GM21367 (cell line): ENCODE results near the gene NKIRAS2.

Experiments used
- ATAC-seq: cut with Tn5 transposase; IDR thresholded peaks from one replicate; pipeline ENCODE4 v1.9.1; 2021; ENCODE audit not compliant: unreplicated experiment

Gene NKIRAS2

DNA sequence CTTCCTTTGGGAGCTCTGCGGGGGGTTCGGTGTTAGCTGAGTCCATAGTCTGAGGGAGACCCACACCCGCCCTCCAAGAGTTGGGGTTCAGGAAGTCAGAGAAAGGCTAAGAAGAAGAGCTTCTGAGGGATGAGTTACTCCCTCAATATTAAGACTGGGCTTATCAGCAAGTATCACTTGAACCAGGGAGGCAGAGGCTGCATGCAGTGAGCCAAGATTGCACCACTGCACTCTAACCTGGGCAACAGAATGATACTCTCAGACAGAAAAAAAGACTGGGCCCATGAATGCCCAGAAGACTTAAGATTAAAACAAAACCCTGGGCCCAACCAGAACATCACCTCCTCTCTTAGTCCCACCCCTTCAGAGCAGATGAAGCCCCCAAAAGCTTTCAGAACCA is 6.0 kb downstream of the NKIRAS2 start:
- no peak for ATAC-seq

DNA sequence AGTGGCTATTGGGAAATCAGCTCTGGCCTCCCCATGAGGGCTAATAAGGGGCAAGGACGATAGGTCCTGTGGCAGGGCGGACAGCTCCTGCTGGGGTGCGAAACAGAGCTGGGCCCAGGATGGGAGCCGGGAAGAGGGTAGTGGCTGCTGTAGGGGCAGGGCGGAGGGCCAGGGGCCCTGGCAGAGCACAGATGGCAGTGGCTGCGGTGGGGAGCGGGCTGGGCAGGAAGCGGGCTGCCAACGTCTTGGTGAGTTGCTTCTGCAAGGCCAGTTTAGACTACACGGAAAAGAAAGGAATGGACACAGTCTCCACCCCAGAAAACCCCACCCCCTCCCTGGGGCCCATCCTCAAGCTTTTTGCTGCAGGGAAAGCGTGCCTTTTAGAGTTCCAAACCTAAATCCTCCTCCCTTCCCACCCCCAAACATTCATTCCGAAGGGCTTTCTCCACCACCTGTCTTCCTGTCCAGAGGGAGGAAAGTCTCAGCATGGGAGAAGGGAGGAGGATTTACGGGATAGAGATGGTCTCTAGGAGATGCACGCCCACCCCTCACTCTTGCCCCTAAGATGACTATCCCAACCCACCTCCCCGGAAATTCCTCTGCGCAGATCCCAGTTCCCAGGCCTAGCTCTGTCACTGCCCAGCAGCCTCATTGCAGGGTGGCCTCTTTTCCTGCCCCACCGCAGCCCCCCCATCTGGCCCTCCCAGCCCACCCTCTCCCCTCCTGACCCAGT is 7.1 kb downstream of the NKIRAS2 start:
- ATAC-seq, result no peak

DNA sequence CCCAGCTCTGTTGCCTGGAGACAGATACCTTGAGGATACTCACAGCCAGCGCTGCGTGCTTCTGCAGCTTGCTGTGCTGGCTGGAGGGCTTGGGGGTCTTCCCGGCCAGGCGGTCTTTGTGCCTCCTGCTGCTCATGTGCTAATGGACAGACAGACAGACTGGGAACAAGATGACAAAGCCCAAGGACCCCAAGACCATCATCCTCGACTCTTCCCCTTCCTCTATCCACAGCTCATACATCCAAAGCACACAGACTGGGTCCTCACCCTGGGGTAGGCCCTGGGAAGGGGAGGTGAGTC is 7.7 kb downstream of the NKIRAS2 start:
- no peak for ATAC-seq

DNA sequence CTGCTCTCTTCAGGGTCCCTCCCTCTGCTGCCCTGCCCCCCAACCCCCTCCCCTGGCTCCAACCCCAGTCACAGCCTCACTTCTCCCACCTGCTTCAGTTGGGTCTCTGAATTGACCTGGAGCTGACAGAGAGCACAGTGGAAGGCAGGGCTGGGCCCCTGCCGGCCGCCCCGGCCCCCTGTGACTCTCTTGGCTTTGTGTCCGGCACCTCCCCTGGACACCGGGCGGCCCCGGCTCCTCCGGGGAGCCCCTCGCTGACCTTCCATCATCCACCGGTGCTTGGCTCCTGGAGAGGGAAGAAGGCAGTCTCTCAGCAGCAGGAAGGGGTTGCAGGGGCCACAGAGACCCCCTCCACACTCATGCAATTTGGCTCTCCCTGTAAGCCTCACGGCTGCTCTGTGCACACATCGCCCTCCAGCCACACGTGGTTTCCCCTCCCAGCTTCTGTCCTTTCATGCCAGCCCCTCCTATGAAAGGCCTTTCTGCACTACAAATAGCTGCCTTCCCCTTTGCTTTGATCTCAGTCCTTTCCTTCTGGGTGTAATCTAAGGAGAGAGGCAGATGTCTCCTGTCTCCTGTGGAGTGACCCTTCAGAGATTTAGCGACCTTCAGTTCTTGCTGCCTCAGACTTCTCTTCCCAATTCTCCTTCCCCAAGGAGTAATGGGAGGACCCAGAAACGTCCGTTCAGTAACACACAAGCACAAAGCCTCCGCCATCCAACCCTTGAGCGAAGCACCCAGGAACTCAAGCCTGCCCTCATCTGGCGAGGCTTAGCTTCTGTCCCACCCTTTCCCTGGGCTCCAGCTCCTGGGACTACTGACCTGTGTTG is 8.3 kb downstream of the NKIRAS2 start:
- no peak for ATAC-seq

DNA sequence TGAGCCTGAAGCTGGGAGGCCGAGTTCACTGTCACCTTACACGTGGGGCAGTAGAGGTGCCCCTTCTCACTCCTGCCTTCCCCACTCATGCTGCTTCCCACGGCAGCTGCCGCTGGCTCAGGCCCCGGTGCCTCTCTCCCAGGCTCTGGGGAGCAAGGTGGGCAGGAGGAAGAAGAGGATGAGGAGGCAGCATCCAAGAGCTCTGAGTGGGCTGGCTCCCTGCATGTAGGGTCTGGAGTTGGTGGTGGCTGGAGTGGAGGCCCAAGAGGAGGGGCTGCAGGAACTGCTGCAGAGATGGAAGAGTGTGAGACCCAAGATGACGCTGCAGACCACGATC is 8.9 kb downstream of the NKIRAS2 start:
- no peak for ATAC-seq

DNA sequence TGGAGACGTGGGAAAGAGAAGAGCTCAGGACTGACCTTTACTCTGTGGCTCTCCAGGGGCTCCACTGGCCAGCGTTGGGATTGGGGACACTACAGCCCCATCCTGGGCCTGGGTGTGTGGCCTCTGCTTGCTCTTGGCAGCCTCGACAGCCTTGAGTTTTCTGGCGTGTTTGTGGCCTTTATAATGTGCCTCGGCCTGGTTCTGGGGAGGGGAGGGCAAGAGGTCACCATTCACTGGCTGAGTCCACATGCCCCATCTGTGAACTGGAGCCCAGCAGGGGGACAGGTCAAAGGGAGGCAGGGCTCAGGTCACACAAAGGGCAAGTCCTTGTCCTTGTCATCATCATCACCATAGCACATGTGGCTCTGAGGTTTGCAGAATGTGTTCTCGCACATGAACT is 11.7 kb downstream of the NKIRAS2 start:
- ATAC-seq, result no peak

DNA sequence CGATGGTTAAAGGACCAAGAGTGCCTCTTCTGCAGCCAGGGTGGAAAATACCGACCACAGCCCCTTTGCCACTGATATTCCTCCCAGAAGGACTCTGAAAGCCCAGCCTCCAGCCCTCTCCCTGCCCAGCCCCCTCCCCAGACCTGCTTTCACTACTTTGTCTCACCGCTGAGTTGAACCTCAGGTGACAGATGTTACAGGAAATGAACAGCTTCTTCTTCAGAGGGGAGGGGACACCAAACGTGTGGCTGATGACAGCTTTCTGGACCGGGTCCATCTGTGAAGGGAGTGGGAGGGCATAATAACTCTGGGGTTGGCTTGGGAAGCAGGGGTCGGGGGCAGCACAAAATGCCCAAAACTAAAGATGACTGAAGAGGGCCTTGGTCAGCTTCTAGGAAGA is 14.2 kb downstream of the NKIRAS2 start:
- ATAC-seq, result no peak

DNA sequence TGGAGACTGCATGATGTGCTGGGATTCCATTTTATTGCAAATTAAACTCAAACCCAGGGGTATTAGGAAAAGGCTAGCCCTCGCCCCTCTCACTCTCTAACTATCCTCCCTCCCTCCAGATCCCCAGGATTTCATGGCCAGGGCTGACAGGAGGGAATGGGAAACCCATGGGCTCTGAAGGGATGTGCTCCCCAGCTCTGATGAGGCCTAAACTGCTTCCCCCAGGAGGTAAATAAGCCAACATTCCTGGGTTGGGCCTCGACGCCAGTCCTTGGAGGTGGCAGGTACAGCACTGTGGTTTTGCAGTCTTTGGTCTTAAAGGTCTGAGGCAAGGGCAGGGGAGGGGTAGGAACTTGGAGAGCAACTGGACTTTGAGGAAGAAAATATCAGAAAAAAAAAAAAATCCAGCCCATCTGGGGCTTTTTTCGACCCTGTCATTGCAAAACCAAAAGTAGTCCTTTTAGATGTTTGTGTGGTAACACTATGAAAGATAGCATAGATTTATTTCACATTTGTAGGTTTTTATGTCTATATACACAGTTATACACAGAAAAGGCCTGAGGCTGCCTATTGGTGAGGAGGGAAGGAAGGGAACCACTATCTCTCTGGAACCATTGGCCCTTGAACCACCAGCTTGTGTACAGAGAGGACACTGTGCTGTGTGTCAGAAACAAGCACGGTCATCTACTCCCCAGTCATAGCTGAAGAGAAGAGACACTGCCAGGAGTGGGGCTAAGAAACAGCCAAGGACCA is 18.5 kb downstream of the NKIRAS2 start:
- ATAC-seq, result no peak

DNA sequence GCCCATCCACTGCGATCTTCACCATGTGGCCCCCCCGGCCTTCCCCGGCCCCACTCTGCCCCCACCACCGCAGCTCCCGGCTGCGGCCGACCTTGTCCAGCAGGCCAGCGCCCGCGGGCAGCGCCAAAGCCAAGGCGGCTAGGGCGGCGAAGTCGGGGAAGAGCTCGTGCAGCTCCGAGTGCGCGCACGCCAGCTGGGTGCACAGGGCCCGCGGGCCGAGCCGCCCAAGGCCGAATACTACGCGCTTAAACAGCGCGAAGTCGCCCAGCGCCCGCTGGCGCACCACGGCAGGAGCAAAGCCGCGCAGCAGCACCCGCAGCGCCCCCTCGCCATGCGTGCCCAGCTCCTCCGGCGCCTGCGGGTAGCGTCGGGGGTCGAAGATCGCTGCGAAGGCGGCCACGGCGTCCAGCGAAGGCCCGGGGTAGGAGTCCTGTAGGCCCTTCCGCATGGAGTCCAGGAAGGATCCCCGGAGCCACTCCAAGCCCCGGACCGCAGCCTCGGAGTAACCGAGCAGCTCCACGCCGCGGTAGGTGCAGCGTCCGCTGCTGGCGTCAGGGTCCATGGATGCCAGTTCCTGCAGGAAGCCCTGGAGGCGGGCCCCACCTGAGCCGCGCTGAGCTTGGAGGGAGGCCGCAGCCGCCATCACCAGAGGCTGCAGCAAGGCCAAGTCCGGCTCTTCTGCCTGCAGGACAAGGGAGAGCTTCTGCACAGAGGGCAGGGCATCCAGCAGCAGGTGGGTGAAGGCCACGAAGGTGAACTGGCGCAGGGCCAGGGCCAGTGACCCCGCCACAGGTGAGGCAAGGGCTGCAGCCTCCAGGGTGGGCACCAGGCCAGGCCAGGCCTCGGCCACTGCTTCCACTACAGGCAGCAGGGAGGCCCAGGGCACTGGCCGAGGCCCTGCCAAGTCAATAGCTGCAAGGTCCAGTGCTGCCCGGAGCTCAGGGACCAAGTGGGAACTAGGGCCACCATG is 20.2 kb downstream of the NKIRAS2 start:
- ATAC-seq, result no peak

DNA sequence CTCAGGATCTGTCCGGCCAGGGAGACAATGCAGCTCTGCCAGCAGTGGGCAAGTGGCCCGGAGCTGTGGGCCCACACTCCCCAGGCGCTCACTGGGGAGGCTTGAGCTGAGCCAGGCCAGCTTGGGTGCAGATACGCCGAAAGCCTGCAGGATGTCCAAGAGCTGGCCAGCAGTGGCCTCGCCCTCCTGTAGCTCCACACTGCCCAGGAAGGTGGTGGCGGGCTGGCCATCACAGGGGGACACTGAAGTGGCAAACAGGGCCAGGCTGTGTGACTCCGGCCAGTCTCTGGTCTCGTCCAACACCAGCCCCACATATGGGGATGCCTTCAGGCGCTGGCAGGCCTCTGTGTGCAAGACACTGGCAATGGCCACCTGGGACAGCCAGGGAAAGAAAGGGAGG is 20.9 kb downstream of the NKIRAS2 start:
- no peak for ATAC-seq

DNA sequence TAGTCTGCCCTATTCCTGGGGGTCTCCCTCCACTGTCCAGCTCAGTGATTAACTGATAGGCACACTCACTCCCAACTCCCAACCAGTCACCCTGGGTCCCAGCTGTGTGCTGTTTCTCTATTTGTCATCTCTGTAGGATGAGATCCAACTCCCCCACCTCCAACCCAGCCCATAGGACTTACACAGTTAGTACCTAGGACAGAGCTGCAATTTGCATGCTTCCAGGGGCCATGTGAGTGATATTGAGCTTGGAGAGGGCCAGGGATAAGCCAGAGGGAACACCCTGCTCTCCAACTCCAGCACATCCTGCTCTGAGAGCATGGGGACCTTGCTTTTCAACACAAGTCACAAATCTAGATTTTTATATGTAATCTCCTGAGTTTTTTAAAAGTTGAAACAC is 21.7 kb downstream of the NKIRAS2 start:
- ATAC-seq, result no peak

DNA sequence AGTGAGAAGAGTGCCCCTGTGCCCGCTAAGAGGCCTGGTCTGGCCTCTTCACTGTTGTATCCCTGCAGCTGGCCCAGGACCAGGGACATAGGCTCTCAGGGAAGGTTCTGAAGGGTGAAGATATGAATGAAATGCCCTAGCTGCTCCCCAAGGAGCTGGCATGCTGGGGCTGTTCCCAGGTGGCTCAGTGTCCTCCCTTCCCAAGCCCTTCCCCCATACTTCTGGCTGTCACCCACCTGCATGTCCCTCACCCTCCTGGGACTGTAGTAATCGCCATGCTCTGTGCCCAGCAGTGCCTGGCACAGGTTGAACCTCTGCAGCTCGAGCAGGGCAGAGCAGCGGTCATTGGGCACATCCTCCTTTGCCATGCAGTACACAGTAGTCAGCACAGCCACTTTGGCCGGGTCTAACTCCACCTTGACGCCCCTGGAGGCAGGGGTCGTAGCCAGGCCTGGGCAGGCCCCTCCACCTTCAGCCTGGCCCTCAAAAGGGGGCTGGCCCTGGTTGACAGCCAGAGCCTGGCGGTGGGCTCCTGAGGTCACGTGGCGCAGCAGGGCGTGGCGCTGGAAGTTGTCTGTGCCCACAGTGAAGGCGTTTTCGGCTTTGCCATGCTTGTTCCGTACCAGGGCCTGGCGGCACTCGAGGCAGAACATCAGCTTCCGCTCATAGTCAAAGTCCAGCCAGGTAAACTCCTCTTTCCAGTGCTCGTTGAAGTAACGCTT is 22.9 kb downstream of the NKIRAS2 start:
- no peak for ATAC-seq

DNA sequence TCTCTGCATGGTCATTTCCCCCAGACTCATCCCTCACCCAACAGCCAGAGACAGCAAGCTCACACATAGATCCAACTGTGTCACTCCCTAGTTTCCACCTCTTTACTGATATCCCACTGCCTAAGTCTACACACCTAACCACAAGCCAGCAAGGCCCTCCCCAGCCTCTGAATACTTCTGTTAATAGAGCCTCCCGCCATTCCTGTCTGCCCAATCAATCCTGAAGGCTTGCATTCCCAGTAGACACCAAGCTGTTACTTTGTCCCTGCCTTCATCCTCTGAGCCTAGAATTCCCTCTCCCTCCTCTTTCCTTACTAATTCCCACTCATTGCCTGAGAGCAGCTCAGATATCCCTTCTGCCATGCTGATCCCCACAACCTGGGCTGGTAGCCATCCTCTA is 25.8 kb downstream of the NKIRAS2 start:
- no peak for ATAC-seq

DNA sequence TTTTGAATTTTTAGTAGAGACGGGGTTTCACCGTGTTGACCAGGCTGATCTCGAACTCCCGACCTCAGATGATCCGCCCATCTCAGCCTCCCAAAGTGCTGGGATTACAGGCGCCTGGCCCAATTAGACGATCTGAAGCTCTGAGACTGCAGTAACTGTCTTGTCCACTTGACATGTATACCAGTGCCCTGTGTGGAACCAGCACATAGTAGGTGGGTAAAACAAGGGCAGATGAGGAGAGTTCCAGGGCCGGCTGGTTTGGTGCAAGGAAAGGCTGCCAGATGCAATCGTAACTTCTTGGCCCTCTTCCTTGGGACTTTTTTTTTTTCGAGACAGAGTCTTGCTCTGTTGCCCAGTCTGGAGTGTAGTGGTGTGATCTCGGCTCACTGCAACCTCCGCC is 27.5 kb downstream of the NKIRAS2 start:
- ATAC-seq, result no peak

DNA sequence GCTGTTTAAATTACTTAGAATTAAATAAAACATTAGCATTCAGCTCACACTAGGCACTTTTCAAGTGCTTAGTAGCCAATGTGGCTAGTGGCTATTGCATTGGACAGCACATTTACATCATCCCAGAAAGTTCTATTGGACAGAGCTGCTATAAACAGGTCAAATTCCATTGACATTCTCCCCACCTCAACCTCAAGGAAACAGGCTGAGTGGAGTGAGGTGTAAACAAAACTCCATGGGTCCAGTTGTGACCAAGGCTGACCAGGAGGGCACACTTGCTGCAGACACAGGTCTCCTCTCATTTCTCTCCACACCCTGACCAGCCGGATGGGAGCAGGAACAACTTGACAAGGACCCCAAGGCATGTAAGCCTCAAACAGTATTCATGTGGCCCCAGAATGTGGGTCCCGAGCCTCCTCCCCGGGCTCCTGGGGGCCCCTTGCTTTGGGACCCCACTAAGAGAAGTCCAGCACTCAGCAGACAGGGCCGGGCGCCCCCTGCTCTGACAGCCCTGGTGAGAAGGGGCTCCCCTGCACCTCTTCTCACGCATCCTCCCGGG is 30.0 kb downstream of the NKIRAS2 start:
- ATAC-seq, result no peak

DNA sequence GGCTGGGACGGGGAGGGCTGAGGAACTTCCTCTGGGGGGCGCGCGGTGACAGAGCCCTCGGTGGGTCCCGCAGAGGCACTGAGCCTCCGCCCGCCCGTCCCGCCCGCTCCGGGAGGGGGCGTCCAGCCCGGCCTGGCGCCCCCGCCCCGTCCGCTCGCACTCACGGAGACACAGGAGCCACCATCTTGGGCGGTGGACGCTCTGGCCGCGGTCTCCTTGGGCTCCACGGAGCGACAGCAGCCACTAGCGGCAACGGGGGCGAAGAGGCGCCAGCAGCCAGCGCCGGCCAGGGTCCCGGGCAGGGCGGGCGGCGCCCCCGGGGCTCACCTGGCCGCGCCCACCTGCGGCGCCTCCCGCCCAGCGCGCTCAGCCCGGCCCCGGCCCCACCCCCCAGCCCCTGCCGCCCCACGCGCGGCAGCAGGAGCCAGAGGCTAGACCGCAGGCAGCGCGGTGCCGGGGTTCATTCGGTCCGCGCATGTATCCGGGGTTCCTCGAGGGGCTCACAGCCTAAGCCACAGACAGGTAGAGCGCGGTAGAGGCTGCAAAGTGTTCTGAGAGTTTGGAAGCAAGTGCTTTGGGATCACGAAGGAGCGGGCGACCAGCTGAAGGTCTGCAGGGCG is 30.6 kb downstream of the NKIRAS2 start, which contains the start of gene C17orf113:
Gene C17orf113, minus strand, starts transcription at position 209 of the 620 bp plus-strand sequence. CDS start 7,225 bp downstream, outside the sequence.
- ATAC-seq, result no peak

DNA sequence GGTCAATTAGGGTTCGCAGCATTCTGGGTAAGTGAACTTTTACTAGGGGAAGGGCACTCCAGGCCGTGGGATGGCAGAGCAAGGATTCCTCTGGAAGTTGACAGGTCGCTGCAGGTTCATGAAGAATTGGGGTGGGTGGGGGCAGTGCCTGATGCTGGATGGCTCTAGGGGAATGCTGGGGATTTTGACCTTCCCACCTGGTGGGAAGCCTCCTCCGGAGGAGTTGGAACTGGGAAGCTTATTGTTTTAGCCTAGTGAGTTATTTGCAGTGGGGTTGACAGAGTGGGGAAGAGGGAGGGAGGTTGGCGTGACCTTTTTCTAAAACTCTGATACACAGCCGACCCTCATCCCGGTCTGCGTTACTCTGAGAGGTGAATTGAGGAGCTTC is 31.1 kb downstream of the NKIRAS2 start:
- no peak for ATAC-seq

DNA sequence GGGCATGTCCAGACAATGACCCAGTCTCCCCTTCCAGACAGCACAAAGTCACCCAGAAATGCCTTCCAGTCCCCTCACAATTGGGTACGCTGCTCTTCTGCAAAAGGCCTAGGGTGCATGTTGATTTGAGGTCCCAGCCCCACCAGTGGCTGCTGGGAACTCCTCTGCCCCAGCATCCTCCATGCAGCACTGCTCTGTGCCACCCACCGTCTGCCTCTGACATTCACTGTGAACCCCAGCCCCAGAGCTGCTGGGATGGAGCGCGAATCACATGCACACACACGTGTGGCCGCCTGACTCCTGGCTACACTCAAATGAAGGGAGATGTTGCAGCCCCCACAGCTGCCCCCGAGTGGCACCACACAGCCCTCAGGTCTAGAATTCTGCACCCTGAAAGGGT is 31.8 kb downstream of the NKIRAS2 start:
- no peak for ATAC-seq

DNA sequence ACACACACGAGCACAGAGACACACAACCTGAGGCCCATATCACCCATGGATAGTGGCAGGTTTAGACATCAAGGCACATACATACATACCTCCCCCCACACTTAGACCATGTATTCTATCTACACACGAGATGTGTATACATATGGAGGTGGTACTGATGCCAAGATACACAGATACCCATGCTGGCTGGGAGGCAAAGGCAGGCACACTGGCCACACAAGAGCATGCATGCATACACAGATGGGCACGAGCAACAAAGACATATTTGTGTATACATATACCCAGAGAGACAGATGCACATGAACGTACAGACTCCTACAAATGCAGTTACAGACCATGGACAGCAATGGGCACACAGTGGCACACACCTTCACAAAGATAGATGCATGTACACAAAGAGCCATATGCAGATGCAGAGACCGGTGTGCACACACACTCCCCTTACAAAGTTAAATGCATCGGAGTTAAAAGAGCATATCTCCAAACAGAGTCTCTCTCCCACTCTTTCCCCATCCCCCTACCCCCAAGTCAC is 32.5 kb downstream of the NKIRAS2 start:
- ATAC-seq, result no peak
